Measurements from ENCODE around the gene CDH13.

DNA sequence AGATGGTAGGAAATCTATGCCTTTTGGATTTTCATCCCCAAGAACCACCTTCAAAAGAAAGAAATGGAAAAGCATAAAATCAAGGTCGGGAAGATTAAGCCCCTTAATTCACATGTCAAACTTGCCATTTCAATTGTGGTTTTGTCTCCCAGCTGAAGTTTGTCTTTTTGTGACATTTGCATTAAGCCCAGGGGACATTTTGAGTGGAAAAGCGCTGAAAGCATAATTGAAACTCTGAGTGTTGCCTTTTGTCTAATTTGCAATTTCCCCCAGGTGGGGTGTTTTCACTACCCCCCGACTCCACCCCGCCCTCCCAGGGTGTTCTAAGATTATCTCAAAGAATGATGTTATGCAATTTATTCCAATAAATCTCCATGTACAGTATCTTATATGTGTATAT lies 396.2 kb downstream of the CDH13 start:
- TF ChIP-seq, protein P1, sequence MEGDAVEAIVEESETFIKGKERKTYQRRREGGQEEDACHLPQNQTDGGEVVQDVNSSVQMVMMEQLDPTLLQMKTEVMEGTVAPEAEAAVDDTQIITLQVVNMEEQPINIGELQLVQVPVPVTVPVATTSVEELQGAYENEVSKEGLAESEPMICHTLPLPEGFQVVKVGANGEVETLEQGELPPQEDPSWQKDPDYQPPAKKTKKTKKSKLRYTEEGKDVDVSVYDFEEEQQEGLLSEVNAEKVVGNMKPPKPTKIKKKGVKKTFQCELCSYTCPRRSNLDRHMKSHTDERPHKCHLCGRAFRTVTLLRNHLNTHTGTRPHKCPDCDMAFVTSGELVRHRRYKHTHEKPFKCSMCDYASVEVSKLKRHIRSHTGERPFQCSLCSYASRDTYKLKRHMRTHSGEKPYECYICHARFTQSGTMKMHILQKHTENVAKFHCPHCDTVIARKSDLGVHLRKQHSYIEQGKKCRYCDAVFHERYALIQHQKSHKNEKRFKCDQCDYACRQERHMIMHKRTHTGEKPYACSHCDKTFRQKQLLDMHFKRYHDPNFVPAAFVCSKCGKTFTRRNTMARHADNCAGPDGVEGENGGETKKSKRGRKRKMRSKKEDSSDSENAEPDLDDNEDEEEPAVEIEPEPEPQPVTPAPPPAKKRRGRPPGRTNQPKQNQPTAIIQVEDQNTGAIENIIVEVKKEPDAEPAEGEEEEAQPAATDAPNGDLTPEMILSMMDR (conservative IDR thresholded peaks at IDR 0.05; ENCODE audit: low read depth in 2 of 2), result no peak
- TF ChIP-seq POLR2AphosphoS5 (IDR thresholded peaks at IDR 0.05; ENCODE audit: low read depth) (no peak), EZH2 (IDR thresholded peaks at IDR 0.05; ENCODE audit: low read depth, unreplicated experiment) (no peak), STAT1 (IDR thresholded peaks at IDR 0.05; ENCODE audit: unreplicated experiment) (no peak), CREB1 (CRISPR knock-in tag; IDR thresholded peaks at IDR 0.05; ENCODE audit: low read depth) (no peak), JUNB (IDR thresholded peaks at IDR 0.05; ENCODE audit: unreplicated experiment) (no peak), ZNF331 (CRISPR knock-in tag; IDR thresholded peaks at IDR 0.05; ENCODE audit: low read depth) (no peak), EZH2phosphoT487 (IDR thresholded peaks at IDR 0.05; ENCODE audit: unreplicated experiment) (no peak), ZNF114 (CRISPR knock-in tag; IDR thresholded peaks at IDR 0.05) (no peak)
- TF ChIP-seq, protein P2, sequence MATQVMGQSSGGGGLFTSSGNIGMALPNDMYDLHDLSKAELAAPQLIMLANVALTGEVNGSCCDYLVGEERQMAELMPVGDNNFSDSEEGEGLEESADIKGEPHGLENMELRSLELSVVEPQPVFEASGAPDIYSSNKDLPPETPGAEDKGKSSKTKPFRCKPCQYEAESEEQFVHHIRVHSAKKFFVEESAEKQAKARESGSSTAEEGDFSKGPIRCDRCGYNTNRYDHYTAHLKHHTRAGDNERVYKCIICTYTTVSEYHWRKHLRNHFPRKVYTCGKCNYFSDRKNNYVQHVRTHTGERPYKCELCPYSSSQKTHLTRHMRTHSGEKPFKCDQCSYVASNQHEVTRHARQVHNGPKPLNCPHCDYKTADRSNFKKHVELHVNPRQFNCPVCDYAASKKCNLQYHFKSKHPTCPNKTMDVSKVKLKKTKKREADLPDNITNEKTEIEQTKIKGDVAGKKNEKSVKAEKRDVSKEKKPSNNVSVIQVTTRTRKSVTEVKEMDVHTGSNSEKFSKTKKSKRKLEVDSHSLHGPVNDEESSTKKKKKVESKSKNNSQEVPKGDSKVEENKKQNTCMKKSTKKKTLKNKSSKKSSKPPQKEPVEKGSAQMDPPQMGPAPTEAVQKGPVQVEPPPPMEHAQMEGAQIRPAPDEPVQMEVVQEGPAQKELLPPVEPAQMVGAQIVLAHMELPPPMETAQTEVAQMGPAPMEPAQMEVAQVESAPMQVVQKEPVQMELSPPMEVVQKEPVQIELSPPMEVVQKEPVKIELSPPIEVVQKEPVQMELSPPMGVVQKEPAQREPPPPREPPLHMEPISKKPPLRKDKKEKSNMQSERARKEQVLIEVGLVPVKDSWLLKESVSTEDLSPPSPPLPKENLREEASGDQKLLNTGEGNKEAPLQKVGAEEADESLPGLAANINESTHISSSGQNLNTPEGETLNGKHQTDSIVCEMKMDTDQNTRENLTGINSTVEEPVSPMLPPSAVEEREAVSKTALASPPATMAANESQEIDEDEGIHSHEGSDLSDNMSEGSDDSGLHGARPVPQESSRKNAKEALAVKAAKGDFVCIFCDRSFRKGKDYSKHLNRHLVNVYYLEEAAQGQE (IDR thresholded peaks at IDR 0.05; ENCODE audit: unreplicated experiment), result no peak

Measured in GM23338 (cell line).